Stimulated activated CD4-positive, alpha-beta T cell treated with anti-CD3 and anti-CD28 coated beads, Interleukin-4, amount 100 ng/mL, for 24 hours (primary cell): ENCODE data around the gene MED12.

ENCODE experiments used
- DNase-seq: peaks from one replicate; pipeline ENCODE4 v3.0.0-alpha.2; 2020

Gene MED12

GRCh38 chrX:71118032-71118984, at the start of gene MED12:
MED12 (plus strand) TSS chrX:71118596; CDS start chrX:71118755, 159 bp downstream.
- peak; percentile 85 for DNase-seq

- DNase-seq, result no peak
These were observed 47.9 kb upstream of the MED12 start for GRCh38 chrX:71070531-71070930.

GRCh38 chrX:71081330-71082123, 36.9 kb upstream of the MED12 start:
- DNase-seq, result no peak

GRCh38 chrX:71082124-71082647, 36.2 kb upstream of the MED12 start:
- no peak for DNase-seq

GRCh38 chrX:71082822-71083221, 35.6 kb upstream of the MED12 start:
- no peak for DNase-seq

GRCh38 chrX:71085900-71086299, 32.5 kb upstream of the MED12 start:
- DNase-seq, result no peak

- no peak for DNase-seq
These were observed 27.1 kb upstream of the MED12 start for GRCh38 chrX:71091263-71091662.

GRCh38 chrX:71095033-71095432, 23.4 kb upstream of the MED12 start:
- DNase-seq, result no peak

GRCh38 chrX:71095555-71095980, 22.8 kb upstream of the MED12 start, which contains the start of gene FOXO4:
FOXO4 (plus strand) TSS chrX:71095851; CDS start chrX:71096529, 678 bp downstream.
- peak; percentile 88 for DNase-seq

- no peak for DNase-seq
These were observed 22.2 kb upstream of the MED12 start for GRCh38 chrX:71095981-71096759.

- DNase-seq, result no peak
These were observed 21.7 kb upstream of the MED12 start for GRCh38 chrX:71096760-71097032.

GRCh38 chrX:71098302-71098701, 20.1 kb upstream of the MED12 start:
- peak; percentile 78 for DNase-seq

- DNase-seq, result no peak
These were observed 19.4 kb upstream of the MED12 start for GRCh38 chrX:71098951-71099506.

GRCh38 chrX:71099736-71100135, 18.7 kb upstream of the MED12 start:
- no peak for DNase-seq

GRCh38 chrX:71100581-71101505, 17.6 kb upstream of the MED12 start:
- DNase-seq, result no peak

- DNase-seq, result no peak
These were observed 16.1 kb upstream of the MED12 start for GRCh38 chrX:71102292-71102691.

- peak; percentile 50 for DNase-seq
These were observed 15.0 kb upstream of the MED12 start for GRCh38 chrX:71103110-71103983.

- no peak for DNase-seq
These were observed 12.8 kb upstream of the MED12 start for GRCh38 chrX:71105628-71106027.

GRCh38 chrX:71106427-71106826, 12.0 kb upstream of the MED12 start, which contains the start of gene CXorf65:
CXorf65 (minus strand) TSS chrX:71106740; CDS start chrX:71106556, 184 bp downstream.
- peak; percentile 15 for DNase-seq

- DNase-seq, result no peak
These were observed 11.2 kb upstream of the MED12 start for GRCh38 chrX:71107245-71107644.
